K562 (cell line): Measurements from ENCODE around the gene SLC26A8. TPM values are rescaled to one million over a fixed set of nuclear protein-coding genes. Genes with fewer than 3 reads are reported as not detected.

Experiments
- CHD2 ChIP-seq: IDR thresholded peaks from 2 replicates; pipeline ENCODE4 v1.6.1; 2011; ENCODE audit warnings: low read depth, low read length
- CREM ChIP-seq: IDR thresholded peaks from 2 replicates; pipeline ENCODE4 v1.6.1; 2014; ENCODE audit warnings: antibody characterized with exemption, low read depth
- POLR2A ChIP-seq: fragments of 450-650 bp; conservative IDR thresholded peaks from 2 replicates; pipeline ENCODE4 v1.6.1; 2016
- POLR2G ChIP-seq: fragments of 200-400 bp; formaldehyde crosslinking; IDR thresholded peaks from 2 replicates; pipeline ENCODE4 v1.6.1; 2017; ENCODE audit warnings: low read depth, mild to moderate bottlenecking, antibody characterized with exemption, low read length, moderate library complexity
- PRMT5 ChIP-seq: sonication (generic); formaldehyde crosslinking; IDR thresholded peaks from 2 replicates; pipeline ENCODE4 v1.5.0; 2020; ENCODE audit warnings: missing genetic modification reagents
- SAP30 ChIP-seq: fragments of 200-600 bp; sonication (generic); IDR thresholded peaks from 2 replicates; pipeline ENCODE4 v1.6.1; 2012; ENCODE audit warnings: borderline replicate concordance, low read depth, mild to moderate bottlenecking, moderate library complexity, low read length, control low read depth, inconsistent platforms; ENCODE audit not compliant: insufficient read depth, poor library complexity, severe bottlenecking
- SIN3A ChIP-seq, 2 experiments: fragments of 150-350 bp in 1 of 2; IDR thresholded peaks; 2 replicates each; pipeline ENCODE4 v1.6.1; 2011 to 2016; ENCODE audit warnings: borderline replicate concordance in 2 of 2, low read depth in 2 of 2, low read length in 2 of 2, mild to moderate bottlenecking in 2 of 2, moderate library complexity in 2 of 2; ENCODE audit not compliant: control insufficient read depth in 1 of 2
- SIN3B ChIP-seq: fragments of 450-650 bp; IDR thresholded peaks from 2 replicates; pipeline ENCODE4 v1.6.1; 2017; ENCODE audit warnings: low read depth, mild to moderate bottlenecking, moderate library complexity
- SMAD4 ChIP-seq: fragments of 250-450 bp; sonication (Bioruptor Pico); conservative IDR thresholded peaks from 2 replicates; pipeline ENCODE4 v1.8.0; 2021; ENCODE audit warnings: inconsistent platforms, mild to moderate bottlenecking, moderate library complexity
- SNIP1 ChIP-seq: fragments of 450-650 bp; IDR thresholded peaks from 2 replicates; pipeline ENCODE4 v1.7.1; 2017; ENCODE audit warnings: low read depth, mild to moderate bottlenecking
- SRF ChIP-seq, 2 experiments: fragments of 250-450, 450-650 bp in 1 of 2; sonication (Bioruptor Pico) in 1 of 2; sonication (generic) in 1 of 2; formaldehyde crosslinking; IDR thresholded peaks; 2 replicates each; pipeline versions ENCODE4 v1.5.0 to v1.5.1; 2020 to 2022; ENCODE audit warnings: mild to moderate bottlenecking in 1 of 2, missing genetic modification reagents in 1 of 2
- ZNF12 ChIP-seq: sonication (generic); formaldehyde crosslinking; IDR thresholded peaks from 2 replicates; pipeline ENCODE4 v1.4.0; 2020; ENCODE audit warnings: mild to moderate bottlenecking, missing genetic modification reagents
- ZNF431 ChIP-seq: sonication (generic); formaldehyde crosslinking; IDR thresholded peaks from 2 replicates; pipeline ENCODE4 v1.8.0; 2022; ENCODE audit warnings: mild to moderate bottlenecking, missing genetic modification reagents
- polyA plus RNA-seq, 8 experiments: library from polyadenylated mRNA; depleted of rRNA in 4 of 8; stranded (reverse) in 5 of 8; unstranded in 3 of 8; fragments of >200 nt; fragmentation: Nextera tagmentation in 2 of 8; fragmentation: Illumina TruSeq in 1 of 8; extraction: Ambion mirVana in 2 of 8; extraction: Trizol in 1 of 8; gene quantifications; 2 replicates each; pipeline versions ENCODE4 v1.2.1 to v1.2.3, GENCODE V29; 2011 to 2014; ENCODE audit warnings: inconsistent platforms in 1 of 8, missing spikeins in 1 of 8
- total RNA-seq, 7 experiments: library from RNA; depleted of rRNA in 6 of 7; stranded (reverse); fragments of >200 nt in 6 of 7; fragmentation: Illumina TruSeq in 2 of 7; extraction: Trizol in 2 of 7; gene quantifications; 2 replicates each; pipeline versions ENCODE4 v1.2.1 to v1.2.3, GENCODE V29; 2011 to 2021; ENCODE audit warnings: low replicate concordance in 1 of 7
- TF ChIP-seq, protein P1 (sequence below), 2 experiments: fragments of 450-650 bp in 1 of 2; sonication (generic) in 1 of 2; formaldehyde crosslinking in 1 of 2; IDR thresholded peaks in 1 of 2; conservative IDR thresholded peaks in 1 of 2; 2 replicates each; pipeline versions ENCODE4 v1.6.1 to v1.8.1; 2016 to 2023; ENCODE audit warnings: mild to moderate bottlenecking in 2 of 2, moderate library complexity in 2 of 2, inconsistent platforms in 1 of 2, missing genetic modification reagents in 1 of 2
- TF ChIP-seq, protein P2 (sequence below): sonication (generic); formaldehyde crosslinking; IDR thresholded peaks from 2 replicates; pipeline ENCODE4 v1.5.0; 2020; ENCODE audit warnings: missing genetic modification reagents
- TF ChIP-seq, protein P3 (sequence below): sonication (generic); formaldehyde crosslinking; IDR thresholded peaks from 2 replicates; pipeline ENCODE4 v1.9.0; 2022; ENCODE audit warnings: mild to moderate bottlenecking, missing genetic modification reagents
- TF ChIP-seq, protein P4 (sequence below): sonication (generic); formaldehyde crosslinking; IDR thresholded peaks from 2 replicates; pipeline ENCODE4 v1.8.0; 2022; ENCODE audit warnings: missing genetic modification reagents, mild to moderate bottlenecking, moderate library complexity, borderline replicate concordance
- TF ChIP-seq, protein P5 (sequence below): IDR thresholded peaks from 3 replicates; pipeline ENCODE4 v1.6.1; 2011; ENCODE audit warnings: borderline replicate concordance, mild to moderate bottlenecking; ENCODE audit not compliant: insufficient read length, insufficient read depth
- TF ChIP-seq, protein P6 (sequence below): sonication (generic); formaldehyde crosslinking; IDR thresholded peaks from 2 replicates; pipeline ENCODE4 v1.8.0; 2023; ENCODE audit warnings: mild to moderate bottlenecking, missing genetic modification reagents

Gene SLC26A8
- total and polyA plus RNA-seq, 9 of the 15 experiments (the other 6 are each of a cell fraction or from before 2014, with no cell fraction given), result not detected

DNA sequence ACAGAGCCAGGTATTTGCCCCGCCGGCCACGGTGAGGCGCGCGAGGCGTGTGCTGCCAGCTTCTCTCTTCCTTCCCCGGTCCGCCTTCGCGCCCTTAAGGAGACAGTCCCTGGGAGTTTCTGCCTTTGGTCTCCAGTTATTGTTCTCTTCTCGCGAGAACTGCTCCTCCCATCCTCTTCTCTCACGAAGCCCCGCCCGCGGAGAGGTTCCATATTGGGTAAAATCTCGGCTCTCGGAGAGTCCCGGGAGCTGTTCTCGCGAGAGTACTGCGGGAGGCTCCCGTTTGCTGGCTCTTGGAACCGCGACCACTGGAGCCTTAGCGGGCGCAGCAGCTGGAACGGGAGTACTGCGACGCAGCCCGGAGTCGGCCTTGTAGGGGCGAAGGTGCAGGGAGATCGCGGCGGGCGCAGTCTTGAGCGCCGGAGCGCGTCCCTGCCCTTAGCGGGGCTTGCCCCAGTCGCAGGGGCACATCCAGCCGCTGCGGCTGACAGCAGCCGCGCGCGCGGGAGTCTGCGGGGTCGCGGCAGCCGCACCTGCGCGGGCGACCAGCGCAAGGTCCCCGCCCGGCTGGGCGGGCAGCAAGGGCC lies 3.2 kb upstream of the SLC26A8 start, which contains the start of gene MAPK14 (continued):
- TF ChIP-seq, protein P1, sequence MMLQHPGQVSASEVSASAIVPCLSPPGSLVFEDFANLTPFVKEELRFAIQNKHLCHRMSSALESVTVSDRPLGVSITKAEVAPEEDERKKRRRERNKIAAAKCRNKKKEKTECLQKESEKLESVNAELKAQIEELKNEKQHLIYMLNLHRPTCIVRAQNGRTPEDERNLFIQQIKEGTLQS (IDR thresholded peaks at IDR 0.05), result no peak
- TF ChIP-seq, protein P1 (CRISPR knock-in tag; conservative IDR thresholded peaks at IDR 0.05), result peak; percentile 80; the same call in 1 of the 2 replicates
- TF ChIP-seq SNIP1 (no peak), SIN3A (IDR thresholded peaks at IDR 0.05; ENCODE audit: borderline replicate concordance in 2 of 2, control insufficient read depth in 1 of 2, low read depth in 2 of 2, low read length in 2 of 2) (peak in 1 of 2 experiments; percentile 83; a peak in 3 of 4 replicates), SMAD4 (CRISPR knock-in tag) (no peak), CHD2 (peak; percentile 100), SAP30 (peak; percentile 84), CREM (peak; percentile 47), ZNF12 (CRISPR knock-in tag) (peak; percentile 76), SRF (CRISPR knock-in tag; IDR thresholded peaks at IDR 0.05) (peak; percentile 72 to 98; a peak in 3 of 4 replicates), POLR2G (peak; percentile 98), ZNF431 (CRISPR knock-in tag) (peak; percentile 54; the same call in 1 of the 2 replicates), SIN3B (peak; percentile 78), POLR2A (peak; percentile 96), PRMT5 (CRISPR knock-in tag) (no peak)
- TF ChIP-seq, protein P2, sequence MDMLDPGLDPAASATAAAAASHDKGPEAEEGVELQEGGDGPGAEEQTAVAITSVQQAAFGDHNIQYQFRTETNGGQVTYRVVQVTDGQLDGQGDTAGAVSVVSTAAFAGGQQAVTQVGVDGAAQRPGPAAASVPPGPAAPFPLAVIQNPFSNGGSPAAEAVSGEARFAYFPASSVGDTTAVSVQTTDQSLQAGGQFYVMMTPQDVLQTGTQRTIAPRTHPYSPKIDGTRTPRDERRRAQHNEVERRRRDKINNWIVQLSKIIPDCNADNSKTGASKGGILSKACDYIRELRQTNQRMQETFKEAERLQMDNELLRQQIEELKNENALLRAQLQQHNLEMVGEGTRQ (CRISPR knock-in tag), result no peak
- TF ChIP-seq, protein P3, sequence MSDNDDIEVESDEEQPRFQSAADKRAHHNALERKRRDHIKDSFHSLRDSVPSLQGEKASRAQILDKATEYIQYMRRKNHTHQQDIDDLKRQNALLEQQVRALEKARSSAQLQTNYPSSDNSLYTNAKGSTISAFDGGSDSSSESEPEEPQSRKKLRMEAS (CRISPR knock-in tag), result peak; percentile 53; the same call in 1 of the 2 replicates
- TF ChIP-seq, protein P4, sequence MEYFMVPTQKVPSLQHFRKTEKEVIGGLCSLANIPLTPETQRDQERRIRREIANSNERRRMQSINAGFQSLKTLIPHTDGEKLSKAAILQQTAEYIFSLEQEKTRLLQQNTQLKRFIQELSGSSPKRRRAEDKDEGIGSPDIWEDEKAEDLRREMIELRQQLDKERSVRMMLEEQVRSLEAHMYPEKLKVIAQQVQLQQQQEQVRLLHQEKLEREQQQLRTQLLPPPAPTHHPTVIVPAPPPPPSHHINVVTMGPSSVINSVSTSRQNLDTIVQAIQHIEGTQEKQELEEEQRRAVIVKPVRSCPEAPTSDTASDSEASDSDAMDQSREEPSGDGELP (CRISPR knock-in tag), result peak; percentile 94; the same call in 1 of the 2 replicates
- TF ChIP-seq, protein P5, sequence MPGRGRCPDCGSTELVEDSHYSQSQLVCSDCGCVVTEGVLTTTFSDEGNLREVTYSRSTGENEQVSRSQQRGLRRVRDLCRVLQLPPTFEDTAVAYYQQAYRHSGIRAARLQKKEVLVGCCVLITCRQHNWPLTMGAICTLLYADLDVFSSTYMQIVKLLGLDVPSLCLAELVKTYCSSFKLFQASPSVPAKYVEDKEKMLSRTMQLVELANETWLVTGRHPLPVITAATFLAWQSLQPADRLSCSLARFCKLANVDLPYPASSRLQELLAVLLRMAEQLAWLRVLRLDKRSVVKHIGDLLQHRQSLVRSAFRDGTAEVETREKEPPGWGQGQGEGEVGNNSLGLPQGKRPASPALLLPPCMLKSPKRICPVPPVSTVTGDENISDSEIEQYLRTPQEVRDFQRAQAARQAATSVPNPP, result no peak
- TF ChIP-seq, protein P6, sequence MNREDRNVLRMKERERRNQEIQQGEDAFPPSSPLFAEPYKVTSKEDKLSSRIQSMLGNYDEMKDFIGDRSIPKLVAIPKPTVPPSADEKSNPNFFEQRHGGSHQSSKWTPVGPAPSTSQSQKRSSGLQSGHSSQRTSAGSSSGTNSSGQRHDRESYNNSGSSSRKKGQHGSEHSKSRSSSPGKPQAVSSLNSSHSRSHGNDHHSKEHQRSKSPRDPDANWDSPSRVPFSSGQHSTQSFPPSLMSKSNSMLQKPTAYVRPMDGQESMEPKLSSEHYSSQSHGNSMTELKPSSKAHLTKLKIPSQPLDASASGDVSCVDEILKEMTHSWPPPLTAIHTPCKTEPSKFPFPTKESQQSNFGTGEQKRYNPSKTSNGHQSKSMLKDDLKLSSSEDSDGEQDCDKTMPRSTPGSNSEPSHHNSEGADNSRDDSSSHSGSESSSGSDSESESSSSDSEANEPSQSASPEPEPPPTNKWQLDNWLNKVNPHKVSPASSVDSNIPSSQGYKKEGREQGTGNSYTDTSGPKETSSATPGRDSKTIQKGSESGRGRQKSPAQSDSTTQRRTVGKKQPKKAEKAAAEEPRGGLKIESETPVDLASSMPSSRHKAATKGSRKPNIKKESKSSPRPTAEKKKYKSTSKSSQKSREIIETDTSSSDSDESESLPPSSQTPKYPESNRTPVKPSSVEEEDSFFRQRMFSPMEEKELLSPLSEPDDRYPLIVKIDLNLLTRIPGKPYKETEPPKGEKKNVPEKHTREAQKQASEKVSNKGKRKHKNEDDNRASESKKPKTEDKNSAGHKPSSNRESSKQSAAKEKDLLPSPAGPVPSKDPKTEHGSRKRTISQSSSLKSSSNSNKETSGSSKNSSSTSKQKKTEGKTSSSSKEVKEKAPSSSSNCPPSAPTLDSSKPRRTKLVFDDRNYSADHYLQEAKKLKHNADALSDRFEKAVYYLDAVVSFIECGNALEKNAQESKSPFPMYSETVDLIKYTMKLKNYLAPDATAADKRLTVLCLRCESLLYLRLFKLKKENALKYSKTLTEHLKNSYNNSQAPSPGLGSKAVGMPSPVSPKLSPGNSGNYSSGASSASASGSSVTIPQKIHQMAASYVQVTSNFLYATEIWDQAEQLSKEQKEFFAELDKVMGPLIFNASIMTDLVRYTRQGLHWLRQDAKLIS (CRISPR knock-in tag), result peak; percentile 53; the same call in 1 of the 2 replicates
